HG03045 (cell line): ENCODE data around the gene ASCC1.

Source experiments
- ATAC-seq: cut with Tn5 transposase; IDR thresholded peaks from one replicate; pipeline ENCODE4 v1.9.1; 2021; ENCODE audit warnings: mild to moderate bottlenecking, moderate library complexity; ENCODE audit not compliant: unreplicated experiment

The ASCC1 gene

GRCh38 chr10:72105098-72105475, 111.0 kb downstream of the ASCC1 start:
- no peak for ATAC-seq

- no peak for ATAC-seq
Observed at GRCh38 chr10:72104472-72105097, 111.5 kb downstream of the ASCC1 start.

GRCh38 chr10:72099600-72099921, 116.5 kb downstream of the ASCC1 start:
- ATAC-seq: no peak

GRCh38 chr10:72098836-72099599, 117.1 kb downstream of the ASCC1 start:
- ATAC-seq: no peak

GRCh38 chr10:72098301-72098835, 117.7 kb downstream of the ASCC1 start:
- ATAC-seq: no peak

- no peak for ATAC-seq
Observed at GRCh38 chr10:72097448-72098300, 118.4 kb downstream of the ASCC1 start.

GRCh38 chr10:72096115-72097000, 119.7 kb downstream of the ASCC1 start:
- no peak for ATAC-seq

GRCh38 chr10:72095195-72095594, 120.9 kb downstream of the ASCC1 start:
- no peak for ATAC-seq

GRCh38 chr10:72094574-72094973, 121.5 kb downstream of the ASCC1 start:
- no peak for ATAC-seq

- no peak for ATAC-seq
Observed at GRCh38 chr10:72093450-72093849, 122.6 kb downstream of the ASCC1 start.

- ATAC-seq: no peak
Observed at GRCh38 chr10:72092987-72093386, 123.1 kb downstream of the ASCC1 start.

- ATAC-seq: no peak
Observed at GRCh38 chr10:72092171-72092924, 123.7 kb downstream of the ASCC1 start.

- ATAC-seq: no peak
Observed at GRCh38 chr10:72090326-72090725, 125.8 kb downstream of the ASCC1 start.

GRCh38 chr10:72089618-72090017, 126.5 kb downstream of the ASCC1 start:
- ATAC-seq: no peak

- ATAC-seq: no peak
Observed at GRCh38 chr10:72088889-72089575, 127.0 kb downstream of the ASCC1 start.

GRCh38 chr10:72087969-72088888, 127.8 kb downstream of the ASCC1 start, which contains the start of gene SPOCK2:
Gene SPOCK2 (minus strand): TSS chr10:72088551. CDS start chr10:72088328, 223 bp downstream.
- ATAC-seq: no peak

- ATAC-seq: no peak
Observed at GRCh38 chr10:72087392-72087968, 128.6 kb downstream of the ASCC1 start.
